Neural progenitor cell (in vitro differentiated cells): ENCODE measurements around the gene PGR.

Experiments
- CTCF ChIP-seq: fragments of 200-600 bp; sonication (generic); IDR thresholded peaks from 2 replicates; pipeline ENCODE4 v1.5.1; 2017; ENCODE audit warnings: antibody characterized with exemption, mild to moderate bottlenecking
- EZH2 ChIP-seq: fragments of 200-600 bp; sonication (generic); IDR thresholded peaks from 2 replicates; pipeline ENCODE4 v1.6.1; 2017; ENCODE audit warnings: antibody characterized with exemption, mild to moderate bottlenecking, moderate library complexity

- TF ChIP-seq CTCF: no peak
- TF ChIP-seq EZH2: no peak
Measured at GRCh38 chr11:101035872-101036271, 93.7 kb downstream of the PGR start.
